K562 (cell line): ENCODE results near the gene CENPA. TPM values are rescaled to one million over a fixed set of nuclear protein-coding genes. Genes with fewer than 3 reads are reported as not detected.

Experiments used
- ELF2 ChIP-seq: fragments of 250-450 bp; sonication (Bioruptor Pico); IDR thresholded peaks from 2 replicates; pipeline ENCODE4 v1.5.0; 2021; ENCODE audit warnings: mild to moderate bottlenecking
- NFATC3 ChIP-seq: fragments of 450-650 bp; IDR thresholded peaks from 2 replicates; pipeline ENCODE4 v1.6.1; 2017; ENCODE audit warnings: mild to moderate bottlenecking
- POLR3G ChIP-seq: IDR thresholded peaks from 2 replicates; pipeline ENCODE4 v1.6.1; 2011; ENCODE audit not compliant: insufficient read length, insufficient replicate concordance; ENCODE audit errors: extremely low read depth
- RFX7 ChIP-seq: fragments of 250-450 bp; sonication (Bioruptor Pico); IDR thresholded peaks from 2 replicates; pipeline ENCODE4 v1.5.1; 2021; ENCODE audit warnings: mild to moderate bottlenecking
- SRF ChIP-seq, 2 experiments: fragments of 250-450, 450-650 bp in 1 of 2; sonication (Bioruptor Pico) in 1 of 2; sonication (generic) in 1 of 2; formaldehyde crosslinking; IDR thresholded peaks; 2 replicates each; pipeline versions ENCODE4 v1.5.0 to v1.5.1; 2020 to 2022; ENCODE audit warnings: mild to moderate bottlenecking in 1 of 2, missing genetic modification reagents in 1 of 2
- TGIF2 ChIP-seq: sonication (generic); formaldehyde crosslinking; IDR thresholded peaks from 2 replicates; pipeline ENCODE4 v1.8.1; 2022; ENCODE audit warnings: mild to moderate bottlenecking, missing genetic modification reagents, moderate library complexity
- U2AF1 ChIP-seq: fragments of 200-400 bp; formaldehyde crosslinking; optimal IDR thresholded peaks from 2 replicates; pipeline ENCODE3; 2017; ENCODE audit warnings: mild to moderate bottlenecking, low read depth, low read length, moderate library complexity
- ZFP1 ChIP-seq: fragments of 450-650 bp; formaldehyde crosslinking; IDR thresholded peaks from 2 replicates; pipeline ENCODE4 v1.4.0; 2020; ENCODE audit warnings: mild to moderate bottlenecking, mixed read lengths
- ZNF232 ChIP-seq: sonication (generic); formaldehyde crosslinking; IDR thresholded peaks from 2 replicates; pipeline ENCODE4 v1.8.0; 2022; ENCODE audit warnings: mild to moderate bottlenecking, missing genetic modification reagents
- ZNF253 ChIP-seq: fragments of 250-450 bp; sonication (Bioruptor Pico); conservative IDR thresholded peaks from 2 replicates; pipeline ENCODE4 v1.6.1; 2021; ENCODE audit warnings: mild to moderate bottlenecking
- ZNF384 ChIP-seq: IDR thresholded peaks from 2 replicates; pipeline ENCODE4 v1.6.1; 2012; ENCODE audit warnings: low read depth, low read length, improper control_type of control experiment
- ZNF707 ChIP-seq: fragments of 250-450 bp; sonication (Bioruptor Pico); conservative IDR thresholded peaks from 2 replicates; pipeline ENCODE4 v1.8.0; 2022; ENCODE audit warnings: inconsistent platforms, mild to moderate bottlenecking, moderate library complexity
- ZNF830 ChIP-seq: fragments of 250-450 bp; sonication (Bioruptor Pico); IDR thresholded peaks from 2 replicates; pipeline ENCODE4 v1.5.0; 2021; ENCODE audit warnings: mild to moderate bottlenecking
- polyA plus RNA-seq, 8 experiments: library from polyadenylated mRNA; depleted of rRNA in 4 of 8; stranded (reverse) in 5 of 8; unstranded in 3 of 8; fragments of >200 nt; fragmentation: Nextera tagmentation in 2 of 8; fragmentation: Illumina TruSeq in 1 of 8; extraction: Ambion mirVana in 2 of 8; extraction: Trizol in 1 of 8; gene quantifications; 2 replicates each; pipeline versions ENCODE4 v1.2.1 to v1.2.3, GENCODE V29; 2011 to 2014; ENCODE audit warnings: inconsistent platforms in 1 of 8, missing spikeins in 1 of 8
- total RNA-seq, 7 experiments: library from RNA; depleted of rRNA in 6 of 7; stranded (reverse); fragments of >200 nt in 6 of 7; fragmentation: Illumina TruSeq in 2 of 7; extraction: Trizol in 2 of 7; gene quantifications; 2 replicates each; pipeline versions ENCODE4 v1.2.1 to v1.2.3, GENCODE V29; 2011 to 2021; ENCODE audit warnings: low replicate concordance in 1 of 7
- TF ChIP-seq, protein P1 (sequence below): fragments of 250-450 bp; sonication (Bioruptor Pico); IDR thresholded peaks from 2 replicates; pipeline ENCODE4 v1.4.0; 2020; ENCODE audit warnings: mild to moderate bottlenecking, moderate library complexity
- TF ChIP-seq, protein P2 (sequence below): sonication (generic); formaldehyde crosslinking; IDR thresholded peaks from 2 replicates; pipeline ENCODE4 v1.8.0; 2022; ENCODE audit warnings: mild to moderate bottlenecking, missing genetic modification reagents
- TF ChIP-seq, protein P3 (sequence below): fragments of 450-650 bp; IDR thresholded peaks from one replicate; pipeline ENCODE4 v1.6.1; 2018; ENCODE audit warnings: mild to moderate bottlenecking, moderate library complexity; ENCODE audit not compliant: partially characterized antibody
- TF ChIP-seq, protein P4 (sequence below): fragments of 450-650 bp; formaldehyde crosslinking; IDR thresholded peaks from 2 replicates; pipeline ENCODE4 v1.4.0; 2020; ENCODE audit warnings: mild to moderate bottlenecking, moderate library complexity
- TF ChIP-seq, protein P5 (sequence below): sonication (generic); formaldehyde crosslinking; IDR thresholded peaks from 2 replicates; pipeline ENCODE4 v1.8.0; 2022; ENCODE audit warnings: missing genetic modification reagents, mild to moderate bottlenecking, borderline replicate concordance

Gene CENPA
- total and polyA plus RNA-seq, 9 of the 15 experiments (the other 6 are each of a cell fraction or from before 2014, with no cell fraction given) = 11.3 to 61.7 (median 44.7) TPM

DNA sequence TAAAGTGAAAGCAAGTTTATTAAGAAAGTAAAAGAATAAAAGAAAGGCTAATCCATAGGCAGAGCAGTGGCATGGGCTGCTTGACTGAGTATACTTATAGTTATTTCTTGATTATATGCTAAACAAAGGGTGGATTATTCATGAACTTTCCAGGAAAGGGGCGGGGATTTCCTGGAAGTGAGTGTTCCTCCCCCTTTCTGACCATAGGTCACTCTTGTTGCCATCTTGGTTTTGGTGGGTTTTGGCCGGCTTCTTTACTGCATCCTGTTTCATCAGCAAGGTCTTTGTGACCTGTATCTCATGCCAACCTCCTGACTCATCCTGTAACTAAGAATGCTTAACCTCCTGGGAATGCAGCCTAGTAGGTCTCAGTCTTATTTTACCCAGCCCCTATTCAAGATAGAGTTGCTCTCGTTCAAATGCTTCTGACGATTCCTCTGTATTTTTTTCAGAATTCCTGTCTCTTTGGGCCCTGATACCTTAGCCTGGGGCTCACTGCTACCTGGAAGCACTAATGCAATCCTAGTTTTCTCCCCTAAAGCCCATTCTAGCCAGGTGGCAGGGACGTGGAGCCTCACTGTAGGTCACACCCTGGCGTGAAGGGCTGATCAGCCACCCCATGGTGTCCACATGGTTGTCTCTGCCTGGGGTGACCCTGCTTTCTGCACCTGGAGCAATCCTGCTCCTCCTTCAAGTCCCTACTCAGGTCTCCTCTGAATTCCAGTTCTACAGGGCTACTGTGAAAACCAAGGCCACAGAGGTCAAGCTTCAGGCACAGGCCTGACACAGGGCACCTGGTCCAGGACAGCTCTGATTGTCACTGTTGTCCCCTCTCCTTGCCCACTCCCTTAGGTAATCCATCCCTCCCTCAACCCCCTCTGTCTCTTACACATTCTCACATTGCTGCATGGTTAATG lies 27.7 kb upstream of the CENPA start (continued):
- TF ChIP-seq, protein P1, sequence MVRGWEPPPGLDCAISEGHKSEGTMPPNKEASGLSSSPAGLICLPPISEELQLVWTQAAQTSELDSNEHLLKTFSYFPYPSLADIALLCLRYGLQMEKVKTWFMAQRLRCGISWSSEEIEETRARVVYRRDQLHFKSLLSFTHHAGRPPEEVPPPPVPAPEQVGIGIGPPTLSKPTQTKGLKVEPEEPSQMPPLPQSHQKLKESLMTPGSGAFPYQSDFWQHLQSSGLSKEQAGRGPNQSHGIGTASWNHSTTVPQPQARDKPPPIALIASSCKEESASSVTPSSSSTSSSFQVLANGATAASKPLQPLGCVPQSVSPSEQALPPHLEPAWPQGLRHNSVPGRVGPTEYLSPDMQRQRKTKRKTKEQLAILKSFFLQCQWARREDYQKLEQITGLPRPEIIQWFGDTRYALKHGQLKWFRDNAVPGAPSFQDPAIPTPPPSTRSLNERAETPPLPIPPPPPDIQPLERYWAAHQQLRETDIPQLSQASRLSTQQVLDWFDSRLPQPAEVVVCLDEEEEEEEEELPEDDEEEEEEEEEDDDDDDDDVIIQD (CRISPR knock-in tag) = 0 out of 2 replicates have a peak, but pooled peaks have one; percentile 20
- TF ChIP-seq, protein P2, sequence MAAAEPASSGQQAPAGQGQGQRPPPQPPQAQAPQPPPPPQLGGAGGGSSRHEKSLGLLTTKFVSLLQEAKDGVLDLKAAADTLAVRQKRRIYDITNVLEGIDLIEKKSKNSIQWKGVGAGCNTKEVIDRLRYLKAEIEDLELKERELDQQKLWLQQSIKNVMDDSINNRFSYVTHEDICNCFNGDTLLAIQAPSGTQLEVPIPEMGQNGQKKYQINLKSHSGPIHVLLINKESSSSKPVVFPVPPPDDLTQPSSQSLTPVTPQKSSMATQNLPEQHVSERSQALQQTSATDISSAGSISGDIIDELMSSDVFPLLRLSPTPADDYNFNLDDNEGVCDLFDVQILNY (CRISPR knock-in tag) = no peak
- TF ChIP-seq POLR3G = no peak
- peak; percentile 26; the same call in 1 of the 2 replicates for TF ChIP-seq ZFP1 (CRISPR knock-in tag)
- TF ChIP-seq SRF (CRISPR knock-in tag; IDR thresholded peaks at IDR 0.05) = peak in 1 of 2 experiments; percentile 67; a peak in 3 of 4 replicates
- no peak for TF ChIP-seq ZNF830 (CRISPR knock-in tag)
- no peak for TF ChIP-seq U2AF1
- TF ChIP-seq, protein P3, sequence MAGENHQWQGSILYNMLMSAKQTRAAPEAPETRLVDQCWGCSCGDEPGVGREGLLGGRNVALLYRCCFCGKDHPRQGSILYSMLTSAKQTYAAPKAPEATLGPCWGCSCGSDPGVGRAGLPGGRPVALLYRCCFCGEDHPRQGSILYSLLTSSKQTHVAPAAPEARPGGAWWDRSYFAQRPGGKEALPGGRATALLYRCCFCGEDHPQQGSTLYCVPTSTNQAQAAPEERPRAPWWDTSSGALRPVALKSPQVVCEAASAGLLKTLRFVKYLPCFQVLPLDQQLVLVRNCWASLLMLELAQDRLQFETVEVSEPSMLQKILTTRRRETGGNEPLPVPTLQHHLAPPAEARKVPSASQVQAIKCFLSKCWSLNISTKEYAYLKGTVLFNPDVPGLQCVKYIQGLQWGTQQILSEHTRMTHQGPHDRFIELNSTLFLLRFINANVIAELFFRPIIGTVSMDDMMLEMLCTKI = no peak
- TF ChIP-seq, protein P4, sequence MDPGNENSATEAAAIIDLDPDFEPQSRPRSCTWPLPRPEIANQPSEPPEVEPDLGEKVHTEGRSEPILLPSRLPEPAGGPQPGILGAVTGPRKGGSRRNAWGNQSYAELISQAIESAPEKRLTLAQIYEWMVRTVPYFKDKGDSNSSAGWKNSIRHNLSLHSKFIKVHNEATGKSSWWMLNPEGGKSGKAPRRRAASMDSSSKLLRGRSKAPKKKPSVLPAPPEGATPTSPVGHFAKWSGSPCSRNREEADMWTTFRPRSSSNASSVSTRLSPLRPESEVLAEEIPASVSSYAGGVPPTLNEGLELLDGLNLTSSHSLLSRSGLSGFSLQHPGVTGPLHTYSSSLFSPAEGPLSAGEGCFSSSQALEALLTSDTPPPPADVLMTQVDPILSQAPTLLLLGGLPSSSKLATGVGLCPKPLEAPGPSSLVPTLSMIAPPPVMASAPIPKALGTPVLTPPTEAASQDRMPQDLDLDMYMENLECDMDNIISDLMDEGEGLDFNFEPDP (CRISPR knock-in tag) = peak; percentile 79; the same call in 1 of the 2 replicates
- 0 out of 2 replicates have a peak, but pooled peaks have one; percentile 67 for TF ChIP-seq ELF2 (CRISPR knock-in tag)
- no peak for TF ChIP-seq ZNF253 (CRISPR knock-in tag)
- TF ChIP-seq, protein P5, sequence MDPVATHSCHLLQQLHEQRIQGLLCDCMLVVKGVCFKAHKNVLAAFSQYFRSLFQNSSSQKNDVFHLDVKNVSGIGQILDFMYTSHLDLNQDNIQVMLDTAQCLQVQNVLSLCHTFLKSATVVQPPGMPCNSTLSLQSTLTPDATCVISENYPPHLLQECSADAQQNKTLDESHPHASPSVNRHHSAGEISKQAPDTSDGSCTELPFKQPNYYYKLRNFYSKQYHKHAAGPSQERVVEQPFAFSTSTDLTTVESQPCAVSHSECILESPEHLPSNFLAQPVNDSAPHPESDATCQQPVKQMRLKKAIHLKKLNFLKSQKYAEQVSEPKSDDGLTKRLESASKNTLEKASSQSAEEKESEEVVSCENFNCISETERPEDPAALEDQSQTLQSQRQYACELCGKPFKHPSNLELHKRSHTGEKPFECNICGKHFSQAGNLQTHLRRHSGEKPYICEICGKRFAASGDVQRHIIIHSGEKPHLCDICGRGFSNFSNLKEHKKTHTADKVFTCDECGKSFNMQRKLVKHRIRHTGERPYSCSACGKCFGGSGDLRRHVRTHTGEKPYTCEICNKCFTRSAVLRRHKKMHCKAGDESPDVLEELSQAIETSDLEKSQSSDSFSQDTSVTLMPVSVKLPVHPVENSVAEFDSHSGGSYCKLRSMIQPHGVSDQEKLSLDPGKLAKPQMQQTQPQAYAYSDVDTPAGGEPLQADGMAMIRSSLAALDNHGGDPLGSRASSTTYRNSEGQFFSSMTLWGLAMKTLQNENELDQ (CRISPR knock-in tag) = no peak
- no peak for TF ChIP-seq NFATC3
- TF ChIP-seq ZNF384 = no peak
- no peak for TF ChIP-seq TGIF2
- no peak for TF ChIP-seq ZNF707 (CRISPR knock-in tag)
- TF ChIP-seq ZNF232 (CRISPR knock-in tag) = no peak
- TF ChIP-seq RFX7 = no peak
